Activated CD8-positive, alpha-beta memory T cell treated with anti-CD3 and anti-CD28 coated beads, Interleukin-2, amount 50 U/mL, for 1 hour (primary cell): Measurements from ENCODE around the gene DPH1.
"Not testable (repeated sequence)": the region's sequence is repeated elsewhere in the genome, so short reads cannot be mapped to it uniquely, and the experiment has no call there.

ENCODE experiments used
- DNase-seq: peaks from one replicate; pipeline ENCODE4 v3.0.0-alpha.2; 2020; ENCODE audit errors: extremely low read depth

The DPH1 gene

DNA sequence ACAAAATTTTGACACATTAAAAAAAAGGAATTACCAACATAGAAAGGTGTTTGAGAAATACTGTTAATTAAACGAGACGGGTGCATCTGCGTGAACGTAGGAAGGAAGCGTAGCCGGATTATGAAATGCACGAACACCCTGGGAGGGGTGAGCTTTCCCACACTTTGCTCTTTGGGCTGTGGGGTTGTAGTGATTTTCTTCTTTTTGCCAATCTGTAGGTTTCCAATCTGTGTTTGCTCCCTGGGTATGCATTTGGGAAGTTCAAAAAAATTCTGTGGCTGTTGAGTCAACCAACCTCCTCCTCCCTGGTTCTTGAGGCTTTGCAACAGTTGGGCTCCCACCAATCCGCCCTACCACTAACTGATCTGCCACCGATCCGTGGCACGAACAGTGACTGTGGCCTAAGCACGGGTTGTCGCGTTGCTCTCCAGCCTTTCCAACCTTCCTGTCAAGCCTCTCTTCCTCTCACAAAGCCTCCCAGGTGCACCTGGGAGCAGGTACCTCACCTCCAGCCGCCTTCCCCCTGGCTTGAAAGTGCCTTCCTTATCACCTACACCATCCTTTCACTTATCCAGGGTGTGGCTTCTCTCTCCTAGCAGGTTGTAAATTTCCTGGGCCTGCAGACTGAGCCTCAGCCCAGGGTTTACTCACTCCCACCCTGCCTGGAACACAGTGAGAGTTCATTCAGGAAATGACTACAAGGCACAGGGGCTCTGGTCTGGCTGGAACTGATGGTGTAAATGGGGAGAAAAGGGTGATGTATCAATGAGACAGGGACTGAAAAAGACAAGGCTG is 21.4 kb upstream of the DPH1 start:
- no peak for DNase-seq

DNA sequence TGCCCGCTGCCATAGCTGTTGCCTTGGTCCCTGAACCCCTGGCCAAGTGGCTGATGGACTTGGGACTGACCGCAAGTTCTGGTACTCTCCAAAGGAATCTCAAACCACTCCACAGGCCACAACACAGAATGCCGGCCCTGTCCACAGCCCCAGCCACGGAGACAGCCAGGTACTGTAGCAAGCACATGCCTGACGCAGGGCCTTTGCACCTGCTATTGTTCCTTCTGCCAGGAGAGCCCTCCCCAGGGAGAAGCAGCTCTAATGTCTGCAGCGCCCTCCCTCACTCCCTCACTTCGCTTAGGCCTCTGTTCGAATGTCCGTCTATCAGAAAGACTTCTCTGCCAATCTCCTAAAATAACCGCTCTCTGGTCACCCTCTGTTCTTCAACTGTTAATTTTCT is 20.2 kb upstream of the DPH1 start:
- DNase-seq: no peak

DNA sequence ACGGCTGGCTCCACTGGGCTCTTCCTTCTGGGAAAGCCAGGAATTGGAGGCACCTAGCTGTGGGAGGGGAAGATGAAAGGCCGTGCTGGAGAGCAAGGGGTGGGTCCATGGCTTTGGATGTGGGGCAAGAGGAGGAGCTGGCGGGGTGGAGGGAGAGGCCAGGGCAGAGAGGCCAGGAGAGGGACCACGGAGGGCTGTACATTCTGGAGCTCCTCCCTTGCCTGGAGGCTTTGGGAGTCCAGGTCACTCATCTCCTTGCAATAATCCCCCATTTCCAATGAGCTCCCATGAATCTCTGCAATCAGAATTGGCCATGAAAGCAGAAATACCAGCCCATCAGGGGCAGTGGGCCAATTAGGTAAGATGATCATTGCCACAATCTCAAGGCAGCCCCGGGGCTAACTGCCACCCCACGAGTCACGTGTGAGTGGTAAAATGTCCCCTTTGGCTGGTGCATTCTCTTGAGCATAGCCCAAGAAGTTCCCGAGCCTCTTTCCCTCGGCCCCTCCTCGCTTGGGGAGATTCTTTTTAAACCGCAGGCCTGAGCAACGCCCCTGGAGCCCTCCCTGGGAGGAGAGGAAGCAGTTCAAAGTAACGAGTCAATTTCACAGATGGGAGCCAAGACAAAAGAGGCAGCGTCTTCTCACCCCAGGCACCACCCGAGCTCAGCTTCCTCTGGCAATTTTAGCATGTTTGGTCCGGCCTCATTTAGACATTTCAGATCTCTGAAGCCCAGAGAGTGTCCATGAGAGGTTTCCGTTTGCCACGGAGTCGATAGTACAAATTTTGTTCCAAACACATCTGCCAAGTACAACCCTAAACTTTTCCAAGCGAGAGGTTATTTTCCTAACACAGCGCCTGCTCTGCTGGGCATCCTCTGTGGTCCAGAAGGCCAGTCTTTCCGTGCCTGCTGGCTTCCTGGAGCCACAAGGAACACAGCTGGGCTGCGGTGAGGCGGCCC is 18.3 kb upstream of the DPH1 start:
- no peak for DNase-seq

DNA sequence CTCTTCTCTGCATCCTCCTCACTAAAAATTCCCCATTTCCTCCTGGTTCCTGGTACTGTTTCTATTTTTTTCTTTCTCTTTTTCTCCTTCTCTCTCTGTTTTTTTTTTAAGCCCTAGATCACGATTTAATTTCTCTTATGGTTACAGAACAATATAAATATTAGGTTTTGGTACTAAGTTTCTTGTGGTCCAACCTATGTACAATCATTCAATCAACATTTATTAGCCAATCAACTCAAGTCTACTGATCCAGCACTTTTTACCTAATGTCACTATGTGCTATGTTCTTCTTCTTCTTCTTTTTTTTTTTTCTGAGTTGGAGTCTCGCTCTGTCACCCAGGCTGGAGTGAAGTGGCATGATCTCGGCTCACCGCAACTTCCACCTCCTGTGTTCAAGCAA is 17.5 kb upstream of the DPH1 start:
- no peak for DNase-seq

DNA sequence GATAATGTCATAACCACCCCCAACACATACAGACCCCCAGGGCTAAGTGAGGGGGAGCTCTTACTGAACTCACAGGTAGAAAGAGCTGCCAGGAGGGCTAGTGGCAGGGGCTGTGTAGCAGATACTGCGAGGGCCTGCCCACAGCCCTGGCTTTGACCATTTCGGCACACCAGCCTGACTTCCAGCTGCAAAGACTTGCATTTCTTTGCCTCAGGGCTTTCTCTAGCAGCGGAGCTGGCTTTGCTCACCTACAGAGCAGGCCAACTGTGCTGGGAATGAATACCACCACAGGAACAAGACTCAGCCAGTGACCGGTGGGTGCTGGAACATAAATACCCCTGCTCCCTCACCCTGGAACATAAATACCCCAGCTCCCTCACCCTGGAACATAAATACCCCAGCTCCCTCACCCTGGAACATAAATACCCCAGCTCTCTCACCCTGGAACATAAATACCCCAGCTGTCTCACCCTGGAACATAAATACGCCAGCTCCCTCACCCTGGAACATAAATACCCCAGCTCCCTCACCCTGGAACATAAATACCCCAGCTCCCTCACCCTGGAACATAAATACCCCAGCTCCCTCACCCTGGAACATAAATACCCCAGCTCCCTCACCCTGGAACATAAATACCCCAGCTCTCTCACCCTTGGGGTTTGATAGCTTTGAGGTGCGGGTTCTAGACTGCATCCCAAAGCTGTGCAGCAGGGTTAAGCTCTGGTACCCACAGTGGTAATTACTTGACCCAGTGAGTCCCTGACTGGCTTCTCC is 16.5 kb upstream of the DPH1 start:
- DNase-seq: not testable (repeated sequence)

DNA sequence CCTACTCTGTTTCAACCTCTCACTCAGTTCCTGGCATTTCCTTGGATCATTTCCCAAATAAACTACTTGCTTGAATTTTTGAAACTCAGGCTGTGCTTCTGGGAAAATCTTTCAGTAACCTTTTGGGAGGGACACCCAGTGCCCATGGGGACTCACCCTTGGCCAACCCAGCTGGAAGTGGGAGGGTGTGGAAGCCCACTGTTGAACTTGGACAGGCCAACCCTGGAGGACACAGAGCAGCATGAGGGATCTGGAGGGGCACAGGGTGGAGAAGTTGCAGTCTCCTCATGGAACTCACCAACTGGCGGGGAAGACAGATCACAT is 16.0 kb upstream of the DPH1 start:
- DNase-seq: no peak

DNA sequence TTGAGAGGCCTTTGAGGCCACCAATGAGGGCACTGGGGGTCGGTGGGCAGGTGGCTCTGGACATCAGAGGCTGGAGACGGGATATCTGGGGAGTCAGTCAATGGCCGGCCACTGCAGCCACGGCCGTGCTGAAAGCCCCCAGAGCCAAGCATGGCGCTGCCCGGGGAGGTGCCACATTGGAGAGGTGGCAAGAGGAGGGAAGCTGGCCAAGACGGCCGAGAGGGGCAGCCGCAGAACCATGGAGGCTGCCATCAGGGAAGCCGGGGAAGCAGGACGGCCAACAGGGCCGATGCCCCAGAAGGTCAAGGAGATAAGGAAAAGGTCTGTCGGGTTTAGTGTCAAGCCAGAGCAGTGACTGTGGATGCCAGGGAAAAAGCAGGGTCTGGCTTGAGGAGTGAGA is 14.6 kb upstream of the DPH1 start:
- no peak for DNase-seq

DNA sequence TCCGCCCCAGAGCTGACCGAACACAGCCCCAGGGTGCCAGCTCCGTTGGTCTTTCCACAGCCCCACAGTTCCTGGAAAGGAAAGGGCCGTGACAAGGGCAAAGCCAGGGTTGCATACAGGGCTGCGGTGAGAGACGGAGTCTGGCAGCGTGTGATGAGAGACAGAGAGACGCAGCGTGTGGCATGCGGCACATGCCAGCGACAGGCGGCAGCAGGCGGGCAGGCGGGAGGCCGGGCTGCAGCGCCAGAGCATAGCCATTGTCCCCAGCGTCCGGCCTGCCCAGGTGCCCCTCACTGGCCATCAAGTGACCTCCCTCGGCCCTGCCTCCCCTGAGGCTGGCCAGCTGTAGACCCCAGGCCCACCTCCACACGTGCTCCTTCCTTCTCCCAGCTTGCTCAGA is 13.5 kb upstream of the DPH1 start:
- no peak for DNase-seq

DNA sequence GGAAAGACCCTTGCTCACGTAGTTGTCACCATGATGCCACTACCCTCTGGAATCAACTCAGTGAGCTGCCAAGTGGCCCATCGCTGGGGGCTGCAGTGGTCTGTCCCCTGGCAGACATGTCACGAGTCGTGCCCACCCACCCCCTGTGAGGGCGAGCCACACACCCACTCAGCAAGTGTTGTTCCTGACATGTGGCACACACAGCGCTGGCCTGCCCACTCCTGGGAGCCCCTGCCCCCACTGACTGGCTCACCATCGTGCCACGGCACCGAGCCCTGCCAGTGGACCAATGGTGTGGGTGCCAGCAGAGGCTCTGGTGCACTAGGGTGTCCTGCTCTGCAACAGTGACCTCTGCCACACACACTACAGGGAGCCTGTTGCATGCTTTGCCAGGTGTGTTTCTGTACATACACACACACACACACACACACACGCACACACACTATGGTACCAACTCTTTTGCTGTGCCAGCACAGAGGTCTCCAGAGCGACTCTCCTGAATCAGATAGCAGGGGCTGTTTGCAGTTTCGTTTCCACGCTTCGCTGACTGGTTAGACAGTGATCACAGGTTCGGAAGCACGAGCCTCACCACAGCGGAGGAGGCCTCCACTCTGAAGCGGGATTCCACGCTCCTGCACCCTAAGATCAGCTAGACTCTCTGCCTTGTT is 12.5 kb upstream of the DPH1 start:
- DNase-seq: no peak

DNA sequence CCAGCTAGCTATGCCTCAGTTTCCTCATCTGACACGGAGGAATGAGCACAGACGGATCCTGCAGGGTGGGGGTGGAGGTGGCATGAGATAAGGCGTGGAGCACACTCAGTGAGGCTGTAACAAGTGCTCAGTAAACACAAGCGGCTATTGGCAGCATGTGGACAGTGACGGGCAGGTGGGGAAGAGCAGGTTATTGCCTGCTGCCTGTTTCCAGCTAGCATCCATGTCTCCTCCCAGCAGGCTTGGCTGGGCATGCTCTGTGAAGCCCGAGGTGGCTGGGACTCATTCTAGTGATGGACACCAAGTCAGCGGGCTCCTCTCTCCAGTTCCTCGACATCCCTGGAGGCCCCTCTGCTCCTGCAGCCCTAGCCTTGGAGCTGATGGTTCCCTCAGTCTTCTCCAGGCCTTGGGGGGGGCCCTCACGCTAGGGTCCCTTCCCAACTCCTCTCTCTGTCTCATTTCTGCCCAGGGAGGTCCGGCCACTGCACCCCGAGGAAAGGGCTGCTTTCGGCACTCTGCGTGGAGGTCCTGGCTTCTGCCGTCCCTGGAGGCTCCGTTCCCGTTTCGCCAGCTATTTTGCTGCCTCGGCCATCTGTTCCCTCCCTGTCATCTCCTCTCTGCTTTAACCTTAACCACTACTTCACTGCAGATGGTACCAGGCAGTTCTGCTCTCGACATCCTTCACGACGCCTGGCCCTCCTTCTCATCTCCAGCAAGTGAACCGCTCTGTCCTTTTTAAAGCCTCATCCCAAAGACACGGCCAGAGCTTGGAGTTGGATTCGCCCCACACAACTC is 11.0 kb upstream of the DPH1 start:
- DNase-seq: no peak

DNA sequence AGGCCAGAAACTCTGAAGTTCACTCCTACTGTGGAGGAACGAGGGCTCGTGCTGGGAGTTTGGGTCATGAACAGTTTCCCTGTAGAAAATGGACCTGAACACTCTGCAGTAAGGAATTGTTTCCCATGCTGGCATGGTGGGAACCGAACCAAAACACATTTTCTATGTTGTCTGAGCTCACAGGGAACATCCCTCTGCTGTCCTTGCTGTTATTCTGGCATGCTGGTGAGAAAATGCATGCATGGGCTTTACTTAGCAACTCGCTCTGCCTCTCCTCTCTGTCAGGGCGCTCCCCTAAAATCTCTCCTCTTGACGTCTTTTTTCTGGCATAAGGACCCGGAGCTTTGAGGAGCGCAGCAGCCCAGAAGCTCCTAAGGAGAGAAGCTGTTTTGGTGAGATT is 10.2 kb upstream of the DPH1 start:
- no peak for DNase-seq

DNA sequence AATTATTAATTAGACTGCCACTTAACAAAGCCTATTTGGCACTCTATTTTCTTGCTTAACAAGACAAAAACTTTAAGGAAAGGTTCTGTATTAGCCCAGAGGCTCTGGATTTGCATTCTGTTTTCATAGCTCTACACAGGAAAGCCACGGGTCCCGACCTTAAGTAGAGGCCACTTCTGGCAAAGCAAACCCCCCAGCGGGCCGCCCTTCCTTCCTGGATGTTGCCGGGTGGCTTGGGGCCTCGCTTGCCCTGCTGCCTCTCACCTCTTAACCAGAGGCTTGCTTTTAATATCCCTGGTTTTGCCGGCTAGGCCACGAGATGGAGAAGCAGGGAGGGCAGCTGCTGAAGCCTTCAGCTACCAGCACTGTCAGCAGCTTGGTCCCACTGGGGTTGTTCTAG is 9.2 kb upstream of the DPH1 start:
- no peak for DNase-seq

DNA sequence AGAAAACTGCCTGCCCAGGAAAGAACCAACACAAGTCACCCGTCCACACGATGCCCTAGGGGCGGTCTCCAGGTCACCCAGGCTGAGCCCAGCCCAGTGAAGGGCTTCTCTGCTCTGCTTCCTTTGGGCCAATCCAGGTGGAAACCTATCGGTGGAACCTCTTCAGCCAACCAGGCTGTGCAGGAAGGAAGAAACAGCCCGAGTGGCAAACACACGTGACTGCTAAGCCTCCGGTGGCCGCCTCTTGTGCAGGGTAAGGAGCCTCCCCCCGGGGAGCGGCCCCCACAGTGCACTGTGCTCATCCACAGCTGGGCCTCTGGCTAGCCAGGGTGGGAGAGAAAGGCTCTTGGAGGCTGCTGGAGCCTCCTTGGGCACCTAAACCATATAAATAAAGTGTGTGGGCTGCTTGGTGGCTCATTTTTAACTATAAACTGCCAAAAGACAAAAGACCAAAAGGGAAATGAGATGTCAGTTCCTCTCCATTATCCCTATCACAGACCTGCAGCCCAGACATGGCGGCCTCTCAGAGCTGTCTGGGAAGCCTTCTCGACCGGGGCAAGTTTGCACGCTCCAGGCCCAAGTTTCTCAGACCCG is 7.2 kb upstream of the DPH1 start:
- DNase-seq: no peak

DNA sequence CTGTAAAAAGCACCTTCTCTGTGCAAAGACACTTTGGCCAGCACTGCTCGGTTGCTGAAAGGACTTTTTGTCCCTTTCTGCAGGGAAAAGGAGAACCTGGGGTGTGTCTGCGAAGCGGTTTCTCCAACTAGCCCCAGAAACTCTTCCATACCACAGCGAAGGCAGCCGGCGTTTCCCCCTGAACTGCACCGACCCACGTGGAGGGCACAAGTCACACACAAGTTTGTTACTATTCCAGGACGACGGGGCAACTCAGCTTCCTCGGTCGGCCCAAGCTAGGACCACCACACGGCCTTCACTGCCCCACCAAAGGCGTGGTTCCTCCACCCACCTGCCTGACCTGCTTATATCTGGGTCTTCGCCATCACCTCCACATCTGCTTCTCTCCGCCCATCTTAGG is 6.7 kb upstream of the DPH1 start:
- DNase-seq: no peak

DNA sequence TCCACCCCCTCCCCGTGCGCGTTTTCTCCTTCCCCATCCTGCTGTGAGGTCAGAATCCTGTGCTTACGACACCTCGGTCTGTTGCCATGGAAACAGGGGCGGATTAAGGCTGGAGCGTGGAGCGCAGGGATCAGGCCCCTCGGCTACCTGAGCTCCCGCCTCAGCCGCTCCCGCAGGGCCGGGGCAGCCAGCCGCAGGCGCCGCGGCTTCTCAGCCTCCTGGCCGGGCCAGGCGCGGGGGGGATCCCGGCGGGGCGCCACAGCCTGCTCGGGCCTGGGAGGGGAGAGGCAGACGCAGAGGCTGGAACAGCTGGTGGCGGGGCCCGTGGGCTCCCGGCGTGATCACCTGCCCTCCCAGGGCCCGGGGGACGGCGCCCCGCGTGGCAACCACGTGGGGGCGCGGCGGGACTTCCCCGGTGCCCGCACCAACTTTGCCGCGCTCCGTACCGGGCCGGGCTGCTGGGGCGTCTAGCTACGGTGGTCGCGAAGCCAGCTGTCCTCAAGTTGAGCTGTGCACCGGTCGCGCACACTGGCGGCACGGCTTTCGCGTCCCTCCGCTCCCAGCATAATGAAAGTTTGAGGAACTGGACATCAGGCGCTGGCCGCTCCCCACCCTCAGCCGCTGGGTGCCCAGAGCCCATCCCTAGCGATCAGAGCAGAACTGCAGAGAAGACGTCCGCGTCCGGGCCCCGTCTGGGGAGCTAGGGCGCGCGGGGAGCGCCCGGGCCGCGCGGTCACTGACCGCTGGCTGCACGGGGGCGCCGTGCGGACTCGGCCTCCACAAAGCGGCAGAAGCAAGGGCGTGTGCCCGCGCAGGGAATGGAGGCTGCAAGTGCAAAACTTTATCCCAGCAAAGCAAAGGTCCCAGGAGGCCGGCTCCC is 6.0 kb upstream of the DPH1 start:
- DNase-seq: peak; percentile 26

DNA sequence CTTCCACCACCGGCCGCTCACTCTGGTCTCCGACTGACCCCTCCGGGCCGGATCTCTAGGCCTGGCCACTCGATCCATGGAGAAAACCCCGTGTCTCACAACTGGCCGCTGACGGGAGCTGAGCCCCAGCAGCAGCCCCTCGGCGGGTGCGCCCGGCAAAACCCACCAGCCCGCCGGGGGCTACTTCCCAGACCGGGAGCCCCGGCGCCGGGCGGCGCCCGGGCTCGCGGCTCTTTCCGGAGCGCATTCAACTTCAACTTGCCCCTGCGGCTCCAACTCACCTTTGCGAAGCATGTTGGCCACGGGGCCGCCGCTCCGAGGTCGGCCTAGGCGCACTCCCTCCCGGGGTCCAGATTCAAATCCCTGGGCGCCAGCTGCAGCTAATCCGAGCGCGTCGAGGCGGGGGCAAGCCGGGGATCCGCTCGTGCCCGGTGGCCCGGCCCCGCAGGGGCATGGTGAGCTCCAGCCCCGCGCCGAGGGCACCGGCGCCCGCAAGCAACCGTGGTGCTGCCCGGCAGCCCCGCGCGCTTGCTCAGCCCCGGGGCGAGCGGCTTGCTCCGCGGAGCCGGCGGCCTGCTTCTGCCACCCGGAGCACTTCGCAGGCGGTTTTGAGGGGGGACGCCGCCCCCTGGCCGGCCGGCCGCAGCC is 5.3 kb upstream of the DPH1 start:
- DNase-seq: no peak

DNA sequence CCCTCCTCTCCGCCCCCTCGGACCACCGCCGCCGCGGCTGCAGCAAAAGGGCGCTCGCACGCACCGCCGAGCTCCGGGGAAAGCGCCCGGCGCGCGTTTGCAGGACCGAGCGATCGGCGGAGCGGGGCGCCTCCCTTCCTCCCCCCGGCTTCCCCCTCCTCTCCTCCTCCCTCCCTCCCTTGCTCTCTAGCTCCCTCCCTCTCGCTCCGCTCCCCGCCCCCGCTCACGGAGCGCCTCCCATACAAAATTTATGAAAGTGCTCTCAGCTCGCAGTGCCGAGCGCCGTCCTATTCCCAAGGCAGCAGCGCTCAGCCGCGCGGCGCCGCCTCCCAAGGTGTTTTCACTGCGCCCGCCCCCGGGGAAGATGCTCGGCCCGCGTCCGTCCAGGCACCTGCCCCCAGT is 4.7 kb upstream of the DPH1 start, which contains the start of gene RTN4RL1:
TSS of gene RTN4RL1 (minus strand) at position 115 of the 402 bp plus-strand sequence. CDS start 469 bp downstream, outside the sequence.
- peak; percentile 23 for DNase-seq

DNA sequence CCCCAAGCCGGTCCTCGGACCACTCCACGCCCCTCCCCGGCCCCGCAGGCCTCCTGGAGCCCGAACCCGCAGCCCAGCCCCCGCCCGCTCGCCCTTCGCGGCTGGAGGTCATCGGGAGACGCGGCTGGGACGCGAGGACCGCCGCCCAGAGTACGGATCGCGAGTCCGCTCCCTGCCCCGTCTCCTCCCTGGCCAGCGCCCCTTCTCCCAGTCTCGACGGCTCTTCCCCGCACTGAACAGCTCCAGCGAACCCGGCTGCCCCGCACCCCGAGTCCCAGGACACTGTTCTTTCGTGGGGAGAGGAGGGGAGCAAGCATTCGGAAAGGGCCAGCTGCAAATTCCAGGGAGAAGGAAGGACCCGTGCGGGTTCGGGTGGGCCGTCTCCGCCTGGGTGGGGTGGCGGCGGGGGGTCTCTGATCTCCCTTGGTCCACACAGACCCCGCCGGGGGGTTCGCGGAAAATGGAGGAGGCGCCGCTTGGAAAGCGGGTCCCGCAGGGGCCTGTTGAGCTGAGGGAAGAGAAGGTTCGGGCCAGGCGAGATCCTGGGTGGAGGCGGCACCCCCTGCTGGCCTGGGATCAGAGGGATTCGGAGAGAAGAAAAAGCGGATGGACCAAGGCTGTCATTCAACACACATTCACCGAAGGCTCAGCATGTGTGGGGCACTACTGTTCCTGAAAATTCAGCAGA is 4.2 kb upstream of the DPH1 start:
- no peak for DNase-seq
